GM12878 (cell line): ENCODE data around the gene TARP.

Experiments
- ATAC-seq: fragments of 200-7000 bp; cut with Tn5 transposase; 3 replicates; pipeline ENCODE4 v1.9.1; 2020; ENCODE audit warnings: mild to moderate bottlenecking, moderate library complexity
- BruUV-seq: library from RNA; stranded (reverse); fragments of 400-500 nt; replicated peaks from 2 replicates; lab custom pipeline; 2021; lab: Mats Ljungman, UMichigan
- CTCF ChIA-PET: fragments of 300-600 bp; sonication (Branson Sonifier 250); formaldehyde crosslinking; extraction: SDS; loops from one replicate; lab custom pipeline; 2021; ENCODE audit warnings: inconsistent platforms; lab: Yijun Ruan, JAX
- POLR2A ChIA-PET: fragments of 350-600 bp; formaldehyde crosslinking; extraction: SDS; loops from one replicate; lab custom pipeline; 2021; ENCODE audit warnings: inconsistent platforms; lab: Charles Lee
- RAD21 ChIA-PET: fragments of 300-600 bp; sonication (Branson Sonifier 250); formaldehyde crosslinking; loops from one replicate; lab custom pipeline; 2023; ENCODE audit warnings: antibody characterized with exemption; ENCODE audit not compliant: unreplicated experiment; lab: Charles Lee
- SMC1A ChIA-PET: fragments of 300-600 bp; sonication (Branson Sonifier 250); formaldehyde crosslinking; loops from one replicate; lab custom pipeline; 2023; ENCODE audit not compliant: unreplicated experiment, uncharacterized antibody; lab: Charles Lee
- DNase-seq: peaks from one replicate; pipeline ENCODE4 v3.0.0-alpha.2; 2011; ENCODE audit warnings: low read depth, low spot score
- FAIRE-seq: peaks from 3 replicates; lab custom pipeline; 2011; peaks lifted over from hg19 to GRCh38; lab: Jason Lieb, UNC
- H2AFZ ChIP-seq: 2 replicates; pipeline ENCODE4 v1.6.0; 2011; ENCODE audit warnings: low read depth, low read length, control low read depth; ENCODE audit not compliant: control insufficient read depth
- H3K27ac ChIP-seq: 2 replicates; pipeline ENCODE4 v1.5.1; 2011; ENCODE audit warnings: control low read depth; ENCODE audit not compliant: control insufficient read depth, insufficient read depth
- H3K27me3 ChIP-seq, 2 experiments: replicated peaks in 1 of 2; 2 replicates each; pipeline versions ENCODE4 v1.6.0 to v1.6.1; 2011; ENCODE audit warnings: low read length in 1 of 2; ENCODE audit not compliant: control insufficient read depth in 2 of 2, insufficient read depth in 2 of 2
- H3K36me3 ChIP-seq, 2 experiments: 2 replicates each; pipeline ENCODE4 v1.5.1; 2011; ENCODE audit warnings: low read length in 1 of 2; ENCODE audit not compliant: control insufficient read depth in 2 of 2, insufficient read depth in 2 of 2
- H3K4me1 ChIP-seq: 2 replicates; pipeline ENCODE4 v1.6.1; 2011; ENCODE audit warnings: mild to moderate bottlenecking, low read length, moderate library complexity, mixed read lengths; ENCODE audit not compliant: control insufficient read depth, insufficient read depth
- H3K4me2 ChIP-seq: 2 replicates; pipeline ENCODE4 v1.6.0; 2011; ENCODE audit warnings: control low read depth; ENCODE audit not compliant: control insufficient read depth, insufficient read depth
- H3K4me3 ChIP-seq: fragments of 200-600 bp; sonication (generic); 2 replicates; pipeline ENCODE4 v1.5.1; 2016
- H3K79me2 ChIP-seq: 2 replicates; pipeline ENCODE4 v1.6.0; 2011; ENCODE audit warnings: low read length; ENCODE audit not compliant: control insufficient read depth, insufficient read depth
- H3K9ac ChIP-seq: 2 replicates; pipeline ENCODE4 v1.8.0; 2011; ENCODE audit warnings: low read length, control low read depth, mixed read lengths; ENCODE audit not compliant: control insufficient read depth, insufficient read depth
- H3K9me3 ChIP-seq: replicated peaks from 3 replicates; pipeline ENCODE4 v1.5.1; 2011; ENCODE audit warnings: mild to moderate bottlenecking, low read length; ENCODE audit not compliant: control insufficient read depth, insufficient read depth
- H4K20me1 ChIP-seq: 2 replicates; pipeline ENCODE4 v1.6.0; 2011; ENCODE audit not compliant: control insufficient read depth, insufficient read depth
- ATF7 ChIP-seq: fragments of 450-650 bp; IDR thresholded peaks from 2 replicates; pipeline ENCODE4 v1.6.1; 2016; ENCODE audit warnings: low read depth, mild to moderate bottlenecking
- BCL11A ChIP-seq: IDR thresholded peaks from 2 replicates; pipeline ENCODE4 v1.6.1; 2011; ENCODE audit warnings: low read depth, low read length
- BMI1 ChIP-seq: fragments of 450-650 bp; IDR thresholded peaks from 2 replicates; pipeline ENCODE4 v1.6.1; 2016; ENCODE audit warnings: mild to moderate bottlenecking, moderate library complexity, borderline replicate concordance
- GABPA ChIP-seq: IDR thresholded peaks from 2 replicates; pipeline ENCODE4 v1.6.1; 2014; ENCODE audit warnings: antibody characterized with exemption, low read depth, mild to moderate bottlenecking, inconsistent platforms
- KAT2A ChIP-seq: conservative IDR thresholded peaks from 2 replicates; pipeline ENCODE4 v1.6.1; 2011; ENCODE audit warnings: low read depth, low read length; ENCODE audit not compliant: control insufficient read depth
- KDM1A ChIP-seq: fragments of 200-600 bp; sonication (generic); IDR thresholded peaks from 2 replicates; pipeline ENCODE4 v1.6.1; 2016; ENCODE audit warnings: borderline replicate concordance
- NFIC ChIP-seq: IDR thresholded peaks from 2 replicates; pipeline ENCODE4 v1.6.1; 2012; ENCODE audit warnings: low read depth, mild to moderate bottlenecking, inconsistent platforms, low read length, moderate library complexity
- NR2F1 ChIP-seq: fragments of 450-650 bp; conservative IDR thresholded peaks from 2 replicates; pipeline ENCODE4 v1.6.1; 2017; ENCODE audit warnings: mild to moderate bottlenecking
- NRF1 ChIP-seq: conservative IDR thresholded peaks from 2 replicates; pipeline ENCODE4 v1.6.1; 2011; ENCODE audit warnings: mild to moderate bottlenecking, low read depth, low read length, improper control_type of control experiment
- TCF12 ChIP-seq: IDR thresholded peaks from 2 replicates; pipeline ENCODE4 v1.6.1; 2011; ENCODE audit warnings: low read depth, mild to moderate bottlenecking, low read length
- TCF7 ChIP-seq: IDR thresholded peaks from 2 replicates; pipeline ENCODE4 v1.6.1; 2014; ENCODE audit warnings: antibody characterized with exemption, borderline replicate concordance
- ZNF274 ChIP-seq: IDR thresholded peaks from one replicate; pipeline ENCODE4 v1.8.0; 2011; ENCODE audit not compliant: insufficient read length, insufficient read depth
- WGBS: methylation state at CpG from one replicate; pipeline ENCODE4 v1.1.6; 2016; ENCODE audit warnings: low lambda C conversion rate; ENCODE audit not compliant: insufficient replicate concordance, insufficient coverage; ENCODE audit errors: missing lambda C conversion rate; 5-methylcytosine and 5-hydroxymethylcytosine counted together
- in situ Hi-C: fragments of 300-500 bp; cut with MboI; formaldehyde crosslinking; loops from 9 replicates; pipeline ENCODE4 v1.14.3; 2018; ENCODE audit warnings: mixed read lengths
- intact Hi-C: fragments of 100-400 bp; cut with micrococcal nuclease; formaldehyde crosslinking; loops from one replicate; pipeline ENCODE4 v1.14.2; 2022; ENCODE audit not compliant: unreplicated experiment
- TF ChIP-seq, protein P1 (sequence below): IDR thresholded peaks from 2 replicates; pipeline ENCODE4 v1.6.1; 2012; ENCODE audit warnings: low read depth, low read length, improper control_type of control experiment

Gene TARP

DNA sequence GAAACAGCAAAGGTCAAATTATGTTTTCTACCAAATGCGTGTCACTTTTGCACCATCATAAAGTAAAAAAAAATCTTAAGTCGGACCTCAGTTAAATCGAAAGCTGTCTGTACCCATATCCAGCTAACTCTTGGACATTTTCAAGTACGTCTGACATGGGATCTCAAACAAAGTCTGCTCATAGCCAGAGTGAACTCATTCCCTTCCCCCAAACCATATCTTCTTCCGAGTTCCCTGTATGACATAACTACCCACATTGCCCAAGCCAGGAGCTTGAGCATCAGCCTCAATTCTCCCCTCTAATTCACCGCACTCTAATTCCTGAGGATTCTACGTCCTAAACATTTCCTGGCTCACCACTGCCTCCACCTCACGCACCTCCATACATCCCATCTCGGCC lies 44.8 kb upstream of the TARP start (continued):
- no peak for TF ChIP-seq KAT2A
- TF ChIP-seq ATF7 = no peak
- TF ChIP-seq KDM1A = no peak
- no peak for TF ChIP-seq TCF12
- TF ChIP-seq, protein P1, sequence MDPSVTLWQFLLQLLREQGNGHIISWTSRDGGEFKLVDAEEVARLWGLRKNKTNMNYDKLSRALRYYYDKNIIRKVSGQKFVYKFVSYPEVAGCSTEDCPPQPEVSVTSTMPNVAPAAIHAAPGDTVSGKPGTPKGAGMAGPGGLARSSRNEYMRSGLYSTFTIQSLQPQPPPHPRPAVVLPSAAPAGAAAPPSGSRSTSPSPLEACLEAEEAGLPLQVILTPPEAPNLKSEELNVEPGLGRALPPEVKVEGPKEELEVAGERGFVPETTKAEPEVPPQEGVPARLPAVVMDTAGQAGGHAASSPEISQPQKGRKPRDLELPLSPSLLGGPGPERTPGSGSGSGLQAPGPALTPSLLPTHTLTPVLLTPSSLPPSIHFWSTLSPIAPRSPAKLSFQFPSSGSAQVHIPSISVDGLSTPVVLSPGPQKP = no peak
- no peak for TF ChIP-seq GABPA
- no peak for TF ChIP-seq NFIC
- no peak for TF ChIP-seq TCF7
- TF ChIP-seq NRF1 = no peak
- TF ChIP-seq BCL11A = no peak

DNA sequence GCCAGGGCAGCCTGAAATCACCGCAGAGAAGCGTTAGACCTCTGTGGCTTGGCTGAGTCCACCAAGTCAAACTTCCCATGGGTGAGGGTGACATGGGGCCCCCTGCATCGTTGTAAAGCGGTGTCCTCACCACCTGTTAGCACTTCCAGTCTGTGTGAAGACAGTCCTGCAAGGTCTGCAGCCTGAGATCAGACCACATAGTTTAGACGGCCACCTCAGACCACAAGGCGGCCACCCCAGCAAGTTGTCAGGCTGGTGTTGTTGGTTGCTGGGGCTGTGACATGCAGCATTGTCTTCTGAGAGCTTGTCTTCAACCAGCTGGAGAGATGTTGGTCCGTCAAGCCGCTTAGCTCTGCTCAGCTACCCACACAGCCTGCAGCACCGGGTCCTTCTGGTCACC lies 44.1 kb upstream of the TARP start:
- no peaks in the 10 kb centered on the region for H3K79me2 ChIP-seq
- CTCF ChIA-PET = interaction anchor here (0.8 to 14.6 kb wide), 22 partner anchors 9 to 418 kb away, joined by 3 to 430 read pairs (median 14); partner anchors contain the start of genes SFRP4 and TARP
- no peak overlapping the region for H3K4me2 ChIP-seq
- no peak for TF ChIP-seq ZNF274
- peak; percentile 39; the same call in 1 of the 2 replicates for TF ChIP-seq NR2F1
- no peak for TF ChIP-seq BMI1
- FAIRE-seq (no peak), DNase-seq (no peak), ATAC-seq (peak; percentile 38)
- no peak overlapping the region for H3K4me3 ChIP-seq
- no peaks in the 10 kb centered on the region for H3K27me3 ChIP-seq
- SMC1A ChIA-PET = interaction anchor here (0.9 to 12.8 kb wide), 20 partner anchors 8 to 418 kb away, joined by 3 to 289 read pairs (median 6); partner anchors contain the start of gene SFRP4
- POLR2A ChIA-PET = no interaction called here
- no peaks in the 10 kb centered on the region for H3K36me3 ChIP-seq
- BruUV-seq = no TSS peak
- no peaks in the 10 kb centered on the region for H4K20me1 ChIP-seq
- H3K4me1 ChIP-seq = peaks cover 7% of the 10 kb centered on the region
- RAD21 ChIA-PET = interaction anchor here (0.9 to 12.6 kb wide), 13 partner anchors 9 to 416 kb away, joined by 3 to 229 read pairs (median 12); partner anchors contain the start of gene SFRP4
- H3K9ac ChIP-seq = no peak overlapping the region
- in situ Hi-C loops (loop anchor here (5.0 kb wide), 1 partner anchor 210 kb away; no protein-coding TSS in a partner anchor), intact Hi-C loops (loop anchor here (5.0 kb wide), 1 partner anchor 415 kb away; no protein-coding TSS in a partner anchor)
- H3K27ac ChIP-seq = no peak overlapping the region
- 32% methylated on average over 7 of the region's 9 CpGs for WGBS
- no peak overlapping the region for H2AFZ ChIP-seq
- H3K9me3 ChIP-seq = no peaks in the 10 kb centered on the region
